ENCODE data around the gene CLNK.

GRCh38 chr4:10622728-10623127 is 61.8 kb downstream of the CLNK start:
- TF ChIP-seq MAX (IDR thresholded peaks at IDR 0.05): no peak
- TF ChIP-seq CTCF (IDR thresholded peaks at IDR 0.05): no peak
- no peak for TF ChIP-seq MAZ (IDR thresholded peaks at IDR 0.05; ENCODE audit: borderline replicate concordance, low read depth, low read length)
- no peak for TF ChIP-seq CEBPB (IDR thresholded peaks at IDR 0.05)
- TF ChIP-seq EP300 (IDR thresholded peaks at IDR 0.05): no peak
- TF ChIP-seq TP53 (CRISPR knock-in tag; IDR thresholded peaks at IDR 0.05): no peak
